H1 (cell line): ENCODE measurements around the gene AFAP1L2. TPM values are rescaled to one million over a fixed set of nuclear protein-coding genes. Genes with fewer than 3 reads are reported as not detected.

Experiments used
- CTCF ChIA-PET: fragments of 300-600 bp; sonication (Branson Sonifier 250); formaldehyde crosslinking; loops from one replicate; lab custom pipeline; 2021; ENCODE audit not compliant: partially characterized antibody; lab: Charles Lee
- POLR2A ChIA-PET: fragments of 300-600 bp; sonication (Branson Sonifier 250); formaldehyde crosslinking; loops from one replicate; lab custom pipeline; 2021; ENCODE audit warnings: inconsistent platforms; ENCODE audit not compliant: partially characterized antibody; lab: Charles Lee
- DNase-seq, 2 experiments: peaks; one replicate each; pipeline versions ENCODE4 v3.0.0 to v3.0.0-alpha.2; 2010 to 2022; ENCODE audit warnings: low spot score in 2 of 2, low read depth in 1 of 2, mixed read lengths in 1 of 2
- FAIRE-seq: peaks from 2 replicates; lab custom pipeline; 2011; peaks lifted over from hg19 to GRCh38; lab: Jason Lieb, UNC
- H2AFZ ChIP-seq: 2 replicates; pipeline ENCODE4 v1.8.1; 2012; ENCODE audit warnings: low read length, inconsistent platforms
- H2AK5ac ChIP-seq: 2 replicates; pipeline ENCODE4 v1.6.1; 2013; ENCODE audit warnings: low read depth, low read length
- H2BK120ac ChIP-seq: replicated peaks from 2 replicates; pipeline ENCODE3; 2013; ENCODE audit warnings: low read depth, low read length, inconsistent platforms
- H2BK12ac ChIP-seq: 2 replicates; pipeline ENCODE4 v1.6.1; 2013; ENCODE audit warnings: low read depth, low read length
- H2BK15ac ChIP-seq: 2 replicates; pipeline ENCODE4 v1.6.1; 2013; ENCODE audit warnings: low read length
- H2BK20ac ChIP-seq: 2 replicates; pipeline ENCODE4 v1.6.1; 2013; ENCODE audit warnings: low read length
- H2BK5ac ChIP-seq: 2 replicates; pipeline ENCODE4 v1.6.1; 2013; ENCODE audit warnings: low read depth, low read length
- H3K14ac ChIP-seq: 2 replicates; pipeline ENCODE4 v1.6.1; 2013; ENCODE audit warnings: inconsistent platforms; ENCODE audit not compliant: insufficient read length
- H3K18ac ChIP-seq: 2 replicates; pipeline ENCODE4 v1.6.1; 2013; ENCODE audit warnings: low read length; ENCODE audit errors: extremely low read depth
- H3K23ac ChIP-seq: 2 replicates; pipeline ENCODE4 v1.6.1; 2013; ENCODE audit warnings: inconsistent platforms; ENCODE audit not compliant: insufficient read length
- H3K23me2 ChIP-seq: 2 replicates; pipeline ENCODE4 v1.6.1; 2013; ENCODE audit warnings: low read depth, low read length
- H3K27ac ChIP-seq: 2 replicates; pipeline ENCODE4 v1.6.1; 2011; ENCODE audit warnings: low read depth, low read length, inconsistent platforms
- H3K27me3 ChIP-seq, 4 experiments: replicated peaks in 1 of 4; 1 replicate in 1 of 4; 2 replicates in 3 of 4; pipeline versions ENCODE4 v1.6.1 to v1.8.1; 2011 to 2013; ENCODE audit warnings: low read length in 3 of 4, mild to moderate bottlenecking in 3 of 4, inconsistent platforms in 2 of 4, mixed read lengths in 2 of 4, moderate library complexity in 1 of 4; ENCODE audit not compliant: control insufficient read depth in 3 of 4, insufficient read depth in 3 of 4; ENCODE audit errors: extremely low read depth in 1 of 4
- H3K36me3 ChIP-seq, 4 experiments: 2 replicates each; pipeline versions ENCODE4 v1.6.1 to v1.8.1; 2011 to 2013; ENCODE audit warnings: mild to moderate bottlenecking in 4 of 4, low read length in 3 of 4, moderate library complexity in 2 of 4, control low read depth in 1 of 4, inconsistent platforms in 1 of 4; ENCODE audit not compliant: insufficient read depth in 4 of 4, control insufficient read depth in 2 of 4
- H3K4ac ChIP-seq: replicated peaks from 2 replicates; pipeline ENCODE3; 2013; ENCODE audit warnings: low read length, low read depth, mixed read lengths, inconsistent platforms; ENCODE audit not compliant: insufficient read length
- H3K4me1 ChIP-seq, 4 experiments: replicated peaks in 1 of 4; 1 replicate in 1 of 4; 2 replicates in 3 of 4; pipeline versions ENCODE4 v1.6.1 to v1.8.1; 2011 to 2013; ENCODE audit warnings: low read length in 3 of 4, inconsistent platforms in 2 of 4, mixed read lengths in 1 of 4; ENCODE audit not compliant: insufficient read depth in 4 of 4, control insufficient read depth in 3 of 4
- H3K4me2 ChIP-seq, 2 experiments: 2 replicates each; pipeline versions ENCODE4 v1.6.1 to v1.8.1; 2011 to 2013; ENCODE audit warnings: low read depth in 2 of 2, low read length in 2 of 2, control low read depth in 1 of 2, inconsistent platforms in 1 of 2, mild to moderate bottlenecking in 1 of 2; ENCODE audit not compliant: insufficient read depth in 1 of 2
- H3K4me3 ChIP-seq, 4 experiments: fragments of 200-600, 300-600 bp in 1 of 4; sonication (generic), shearing (Covaris generic), sonication (Bioruptor Twin) in 1 of 4; 2 replicates each; pipeline versions ENCODE4 v1.5.1 to v1.8.1; 2011 to 2016; ENCODE audit warnings: low read length in 4 of 4, low read depth in 3 of 4, control low read depth in 2 of 4, inconsistent platforms in 2 of 4, mild to moderate bottlenecking in 2 of 4, mixed read lengths in 1 of 4, moderate library complexity in 1 of 4; ENCODE audit not compliant: insufficient read depth in 2 of 4; ENCODE audit errors: extremely low read depth in 1 of 4
- H3K56ac ChIP-seq: replicated peaks from 2 replicates; pipeline ENCODE3; 2013; ENCODE audit warnings: low read depth, mild to moderate bottlenecking, mixed read lengths, low read length, inconsistent platforms; ENCODE audit not compliant: insufficient read length
- H3K79me1 ChIP-seq: 2 replicates; pipeline ENCODE4 v1.6.1; 2013; ENCODE audit warnings: low read depth, low read length, control low read depth
- H3K79me2 ChIP-seq, 2 experiments: 2 replicates each; pipeline versions ENCODE4 v1.6.1 to v1.8.1; 2012 to 2013; ENCODE audit warnings: low read length in 2 of 2, mild to moderate bottlenecking in 2 of 2, inconsistent platforms in 1 of 2; ENCODE audit not compliant: insufficient read depth in 2 of 2, control insufficient read depth in 1 of 2
- H3K9ac ChIP-seq, 4 experiments: replicated peaks in 1 of 4; 1 replicate in 1 of 4; 2 replicates in 3 of 4; pipeline versions ENCODE4 v1.6.1 to v1.8.1; 2011 to 2013; ENCODE audit warnings: low read depth in 3 of 4, low read length in 3 of 4, control low read depth in 2 of 4, mild to moderate bottlenecking in 2 of 4, moderate library complexity in 2 of 4, inconsistent platforms in 1 of 4; ENCODE audit errors: extremely low read depth in 1 of 4
- H3K9me3 ChIP-seq, 2 experiments: 2 replicates each; pipeline versions ENCODE4 v1.6.1 to v1.8.1; 2012 to 2013; ENCODE audit warnings: mild to moderate bottlenecking in 2 of 2, moderate library complexity in 2 of 2, control low read depth in 1 of 2, inconsistent platforms in 1 of 2, low read depth in 1 of 2, low read length in 1 of 2, mixed read lengths in 1 of 2; ENCODE audit not compliant: insufficient read depth in 2 of 2
- H4K20me1 ChIP-seq, 2 experiments: replicated peaks in 1 of 2; 2 replicates each; pipeline versions ENCODE3 to v1.8.1; 2011 to 2013; ENCODE audit warnings: inconsistent platforms in 2 of 2, low read length in 2 of 2, mild to moderate bottlenecking in 1 of 2; ENCODE audit not compliant: insufficient read depth in 2 of 2, control insufficient read depth in 1 of 2
- H4K5ac ChIP-seq: 2 replicates; pipeline ENCODE4 v1.6.1; 2013; ENCODE audit warnings: low read length, low read depth, mixed read lengths, inconsistent platforms; ENCODE audit not compliant: insufficient read length
- H4K8ac ChIP-seq: 2 replicates; pipeline ENCODE4 v1.8.0; 2013; ENCODE audit warnings: mild to moderate bottlenecking, moderate library complexity, low read length, inconsistent platforms; ENCODE audit not compliant: insufficient read depth; ENCODE audit errors: extremely low read depth
- H4K91ac ChIP-seq: replicated peaks from 2 replicates; pipeline ENCODE3; 2013; ENCODE audit warnings: low read length, mixed read lengths, inconsistent platforms; ENCODE audit not compliant: insufficient read length
- BCL11A ChIP-seq, 2 experiments: IDR thresholded peaks; one replicate each; pipeline ENCODE4 v1.6.1; 2011; ENCODE audit warnings: low read depth in 2 of 2, low read length in 2 of 2, mild to moderate bottlenecking in 2 of 2
- HDAC6 ChIP-seq: IDR thresholded peaks from one replicate; pipeline ENCODE4 v1.7.1; 2012; ENCODE audit warnings: low read depth, mild to moderate bottlenecking, inconsistent platforms, low read length, moderate library complexity
- MAFK ChIP-seq: IDR thresholded peaks from 2 replicates; pipeline ENCODE4 v1.6.1; 2012; ENCODE audit warnings: low read depth, mild to moderate bottlenecking, improper control_type of control experiment, low read length
- RAD21 ChIP-seq, 2 experiments: IDR thresholded peaks in 1 of 2; conservative IDR thresholded peaks in 1 of 2; 2 replicates each; pipeline ENCODE4 v1.6.1; 2011; ENCODE audit warnings: low read depth in 2 of 2, low read length in 2 of 2, improper control_type of control experiment in 1 of 2, inconsistent platforms in 1 of 2, mild to moderate bottlenecking in 1 of 2, moderate library complexity in 1 of 2
- SIRT6 ChIP-seq: IDR thresholded peaks from one replicate; pipeline ENCODE4 v1.7.1; 2012; ENCODE audit warnings: low read length, inconsistent platforms
- SIX5 ChIP-seq: IDR thresholded peaks from 2 replicates; pipeline ENCODE4 v1.6.1; 2011; ENCODE audit warnings: mild to moderate bottlenecking, low read depth, low read length
- TEAD4 ChIP-seq: IDR thresholded peaks from 2 replicates; pipeline ENCODE4 v1.6.1; 2012; ENCODE audit warnings: low read depth, low read length, inconsistent platforms, mixed read lengths
- WGBS, 2 experiments: shearing (Covaris generic) in 1 of 2; methylation state at CpG; one replicate each; pipeline versions ENCODE4 v1.1.6 to v1.1.7; 2013 to 2015; ENCODE audit warnings: low lambda C conversion rate in 2 of 2, mixed read lengths in 2 of 2, inconsistent platforms in 1 of 2, low coverage in 1 of 2, missing lambda C conversion rate in 1 of 2; ENCODE audit not compliant: insufficient replicate concordance in 2 of 2, insufficient coverage in 1 of 2, insufficient read length in 1 of 2; ENCODE audit errors: extremely low coverage in 1 of 2, missing lambda C conversion rate in 1 of 2; 5-methylcytosine and 5-hydroxymethylcytosine counted together
- polyA plus RNA-seq, 7 experiments: library from polyadenylated mRNA; depleted of rRNA in 3 of 7; stranded (reverse) in 5 of 7; unstranded in 2 of 7; fragments of >200 nt in 5 of 7; fragments of 200-250 nt in 2 of 7; gene quantifications; 1 replicate in 5 of 7; 2 replicates in 1 of 7; 4 replicates in 1 of 7; pipeline versions ENCODE4 v1.2.1 to v1.2.3, GENCODE V29; 2011 to 2013; ENCODE audit warnings: missing spikeins in 2 of 7, mixed read lengths in 2 of 7
- total RNA-seq: library from RNA; stranded (reverse); fragmentation: NEBNext Ultra II Directional; extraction: Animal tissue kit (Norgen Biotek cat#: 25700); gene quantifications from 2 replicates; pipeline ENCODE4 v1.2.1, GENCODE V29; 2021

The AFAP1L2 gene
- total and polyA plus RNA-seq, 2 of the 8 experiments (the other 6 are each of a cell fraction or from before 2014, with no cell fraction given) = 3.9 to 6.4 TPM

DNA sequence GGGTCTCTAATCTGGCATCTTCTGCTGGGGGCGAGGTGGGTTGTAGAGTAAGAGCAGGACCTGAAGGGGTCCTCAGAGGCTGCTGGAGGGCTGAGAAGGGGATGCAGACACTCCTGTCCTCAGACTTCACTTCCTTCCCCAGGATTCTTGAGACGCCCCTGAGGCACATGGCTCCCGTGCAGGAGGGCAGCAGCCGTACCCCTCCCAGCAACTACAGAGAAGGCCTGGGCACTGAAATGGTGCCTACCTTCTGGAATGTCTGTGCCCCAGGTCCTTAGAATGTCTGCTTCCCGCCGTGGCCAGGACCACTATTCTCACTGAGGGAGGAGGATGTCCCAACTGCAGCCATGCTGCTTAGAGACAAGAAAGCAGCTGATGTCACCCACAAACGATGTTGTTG lies 113.2 kb downstream of the AFAP1L2 start:
- FAIRE-seq = no peak
- H2BK12ac ChIP-seq = no peak overlapping the region
- H3K9ac ChIP-seq = no peak overlapping the region
- no peak overlapping the region for H3K14ac ChIP-seq
- no peak overlapping the region for H2AK5ac ChIP-seq
- no peak overlapping the region for H2BK5ac ChIP-seq
- H4K5ac ChIP-seq = no peak overlapping the region
- H3K23ac ChIP-seq = no peak overlapping the region
- DNase-seq = no peak
- no peak overlapping the region for H3K56ac ChIP-seq
- no peak overlapping the region for H3K18ac ChIP-seq
- H3K4me2 ChIP-seq = no peak overlapping the region
- peaks cover 4 to 9% of the 10 kb centered on the region in 2 experiments; a peak in 2 of 4 replicates for H3K9me3 ChIP-seq
- peaks cover 0 to 8% (median 2%) of the 10 kb centered on the region in 4 experiments; a peak in 3 of 8 replicates for H3K36me3 ChIP-seq
- H3K79me1 ChIP-seq = no peaks in the 10 kb centered on the region
- H2BK120ac ChIP-seq = no peak overlapping the region
- no peaks in the 10 kb centered on the region for H3K23me2 ChIP-seq
- no peaks in the 10 kb centered on the region for H4K20me1 ChIP-seq
- H2BK20ac ChIP-seq = no peak overlapping the region
- no peak overlapping the region for H2BK15ac ChIP-seq
- no peak overlapping the region for H3K27ac ChIP-seq
- no peaks in the 10 kb centered on the region; a peak in 1 of 7 replicates for H3K4me1 ChIP-seq
- H3K79me2 ChIP-seq = no peaks in the 10 kb centered on the region
- no peaks in the 10 kb centered on the region for H3K27me3 ChIP-seq
- ChIA-PET CTCF (interaction anchor here (0.8 to 3.6 kb wide), 9 partner anchors 10 to 197 kb away, joined by 3 to 29 read pairs (median 4); no protein-coding TSS in a partner anchor), POLR2A (interaction anchor here (1.5 kb wide), 1 partner anchor 53 kb away, joined by 3 read pairs; the partner anchor contains the start of gene VWA2)
- WGBS, 2 experiments = 84% methylated on average over 7 of the region's 7 CpGs; no CpG with 5 or more reads in 1 of the 2 experiments
- H4K8ac ChIP-seq = no peak overlapping the region
- H3K4me3 ChIP-seq = no peak overlapping the region
- no peak overlapping the region for H2AFZ ChIP-seq
- no peak for TF ChIP-seq BCL11A (IDR thresholded peaks at IDR 0.05; ENCODE audit: low read depth in 2 of 2, low read length in 2 of 2)
- TF ChIP-seq SIX5 = no peak
- no peak for TF ChIP-seq SIRT6
- no peak for TF ChIP-seq HDAC6
- TF ChIP-seq MAFK = no peak
- TF ChIP-seq TEAD4 = no peak
- TF ChIP-seq RAD21 (IDR thresholded peaks at IDR 0.05 in 1 of 2, conservative IDR thresholded peaks at IDR 0.05 in 1 of 2; ENCODE audit: low read depth in 2 of 2, low read length in 2 of 2) = peak in 1 of 2 experiments; percentile 31; a peak in 2 of 4 replicates
- no peak overlapping the region for H3K4ac ChIP-seq
- H4K91ac ChIP-seq = no peak overlapping the region
